PC-3 (cell line): Measurements from ENCODE around the gene C16orf92. TPM values are rescaled to one million over a fixed set of nuclear protein-coding genes. Genes with fewer than 3 reads are reported as not detected.

Source experiments
- ATAC-seq: fragments of 200-7000 bp; cut with Tn5 transposase; 2 replicates; pipeline ENCODE4 v1.9.1; 2020; ENCODE audit warnings: mild to moderate bottlenecking, moderate library complexity
- BruUV-seq: library from RNA; stranded (reverse); fragments of 400-500 nt; replicated peaks from 2 replicates; lab custom pipeline; 2021; lab: Mats Ljungman, UMichigan
- CTCF ChIA-PET: fragments of 300-600 bp; sonication (Branson Sonifier 250); formaldehyde crosslinking; loops from one replicate; lab custom pipeline; 2022; ENCODE audit warnings: antibody characterized with exemption; lab: Charles Lee
- POLR2A ChIA-PET: fragments of 300-600 bp; sonication (Branson Sonifier 250); formaldehyde crosslinking; loops from one replicate; lab custom pipeline; 2022; ENCODE audit warnings: antibody characterized with exemption; ENCODE audit not compliant: unreplicated experiment; lab: Charles Lee
- DNase-seq: peaks from one replicate; pipeline ENCODE4 v3.0.0-alpha.2; 2015
- H2AFZ ChIP-seq: fragments of 300-600 bp; sonication (generic); 2 replicates; pipeline ENCODE4 v1.6.0; 2016; ENCODE audit warnings: antibody characterized with exemption, low read length
- H3F3A ChIP-seq: fragments of 300-600 bp; sonication (generic); one replicate; pipeline ENCODE4 v1.6.0; 2017; ENCODE audit warnings: antibody characterized with exemption, low read length, control low read depth, mild to moderate bottlenecking; ENCODE audit not compliant: unreplicated experiment
- H3K27ac ChIP-seq: fragments of 300-600 bp; sonication (generic); 2 replicates; pipeline ENCODE4 v1.5.1; 2016; ENCODE audit warnings: mild to moderate bottlenecking, low read length
- H3K27me3 ChIP-seq: fragments of 300-600 bp; sonication (generic); 2 replicates; pipeline ENCODE4 v1.6.1; 2016; ENCODE audit warnings: low read length, mixed read lengths
- H3K36me3 ChIP-seq: fragments of 300-600 bp; sonication (generic); 2 replicates; pipeline ENCODE4 v1.6.1; 2016; ENCODE audit warnings: low read depth, mixed run types, low read length, mixed read lengths
- H3K4me1 ChIP-seq: fragments of 300-600 bp; sonication (generic); 2 replicates; pipeline ENCODE4 v1.5.1; 2016; ENCODE audit warnings: low read length; ENCODE audit not compliant: insufficient read depth
- H3K4me2 ChIP-seq: fragments of 300-600 bp; sonication (generic); 2 replicates; pipeline ENCODE4 v1.6.0; 2016; ENCODE audit warnings: low read length
- H3K4me3 ChIP-seq: fragments of 300-600 bp; sonication (generic); 2 replicates; pipeline ENCODE4 v1.5.1; 2016; ENCODE audit warnings: mild to moderate bottlenecking, low read length, mixed read lengths
- H3K79me2 ChIP-seq: fragments of 300-600 bp; sonication (generic); 2 replicates; pipeline ENCODE4 v1.6.1; 2017; ENCODE audit warnings: low read length, mixed read lengths
- H3K9ac ChIP-seq: fragments of 300-600 bp; sonication (generic); 2 replicates; pipeline ENCODE4 v1.6.0; 2016; ENCODE audit warnings: mild to moderate bottlenecking, low read length
- H3K9me2 ChIP-seq: fragments of 300-600 bp; sonication (generic); replicated peaks from 2 replicates; pipeline ENCODE4 v1.6.1; 2016; ENCODE audit warnings: mixed run types, low read length, mixed read lengths
- H3K9me3 ChIP-seq: fragments of 300-600 bp; sonication (generic); 2 replicates; pipeline ENCODE4 v1.6.1; 2016; ENCODE audit warnings: low read length, mixed read lengths
- H4K20me1 ChIP-seq: fragments of 300-600 bp; sonication (generic); 2 replicates; pipeline ENCODE4 v1.6.1; 2016; ENCODE audit warnings: low read length, mixed read lengths
- EZH2 ChIP-seq: fragments of 300-600 bp; sonication (generic); IDR thresholded peaks from one replicate; pipeline ENCODE4 v1.6.1; 2017; ENCODE audit warnings: antibody characterized with exemption, mild to moderate bottlenecking, low read length; ENCODE audit not compliant: unreplicated experiment
- EZH2phosphoT487 ChIP-seq: fragments of 300-600 bp; sonication (generic); IDR thresholded peaks from 2 replicates; pipeline ENCODE4 v1.6.1; 2018; ENCODE audit warnings: mild to moderate bottlenecking, antibody characterized with exemption, low read length, borderline replicate concordance
- intact Hi-C: fragments of 100-400 bp; cut with micrococcal nuclease; formaldehyde crosslinking; loops from 2 replicates; pipeline ENCODE4 v1.9.0; 2023
- total RNA-seq: library from RNA; depleted of rRNA; stranded (reverse); fragments of >200 nt; gene quantifications from 2 replicates; pipeline ENCODE4 v1.2.3, GENCODE V29; 2014
- TF ChIP-seq, protein P1 (sequence below): fragments of 300-600 bp; sonication (generic); conservative IDR thresholded peaks from 2 replicates; pipeline ENCODE4 v1.5.1; 2017; ENCODE audit warnings: antibody characterized with exemption, low read depth, mild to moderate bottlenecking, low read length

C16orf92 gene
- total RNA-seq, 1 experiment from 2014 or later, result not detected

GRCh38 chr16:30063893-30064728 lies 41.1 kb downstream of the C16orf92 start:
- Histone ChIP-seq H3K4me3 (peak overlapping the region; percentile 99), H3K27ac (peak overlapping the region; percentile 97), H3K9me2 (no peaks in the 10 kb centered on the region), H2AFZ (peak overlapping the region; percentile 82; the same call in 1 of the 2 replicates), H3K36me3 (peaks cover 28% of the 10 kb centered on the region), H3K4me1 (peaks cover 28% of the 10 kb centered on the region), H3K9me3 (no peaks in the 10 kb centered on the region), H3K27me3 (no peaks in the 10 kb centered on the region), H3K9ac (peak overlapping the region; percentile 90), H3K4me2 (peak overlapping the region; percentile 88), H3K79me2 (peaks cover 54% of the 10 kb centered on the region), H4K20me1 (peaks cover 30% of the 10 kb centered on the region), H3F3A (no peaks in the 10 kb centered on the region)
- BruUV-seq, result no TSS peak
- ATAC-seq (peak; percentile 19), DNase-seq (peak; percentile 47)
- TF ChIP-seq EZH2phosphoT487, result no peak
- TF ChIP-seq, protein P1, sequence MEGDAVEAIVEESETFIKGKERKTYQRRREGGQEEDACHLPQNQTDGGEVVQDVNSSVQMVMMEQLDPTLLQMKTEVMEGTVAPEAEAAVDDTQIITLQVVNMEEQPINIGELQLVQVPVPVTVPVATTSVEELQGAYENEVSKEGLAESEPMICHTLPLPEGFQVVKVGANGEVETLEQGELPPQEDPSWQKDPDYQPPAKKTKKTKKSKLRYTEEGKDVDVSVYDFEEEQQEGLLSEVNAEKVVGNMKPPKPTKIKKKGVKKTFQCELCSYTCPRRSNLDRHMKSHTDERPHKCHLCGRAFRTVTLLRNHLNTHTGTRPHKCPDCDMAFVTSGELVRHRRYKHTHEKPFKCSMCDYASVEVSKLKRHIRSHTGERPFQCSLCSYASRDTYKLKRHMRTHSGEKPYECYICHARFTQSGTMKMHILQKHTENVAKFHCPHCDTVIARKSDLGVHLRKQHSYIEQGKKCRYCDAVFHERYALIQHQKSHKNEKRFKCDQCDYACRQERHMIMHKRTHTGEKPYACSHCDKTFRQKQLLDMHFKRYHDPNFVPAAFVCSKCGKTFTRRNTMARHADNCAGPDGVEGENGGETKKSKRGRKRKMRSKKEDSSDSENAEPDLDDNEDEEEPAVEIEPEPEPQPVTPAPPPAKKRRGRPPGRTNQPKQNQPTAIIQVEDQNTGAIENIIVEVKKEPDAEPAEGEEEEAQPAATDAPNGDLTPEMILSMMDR, result peak; percentile 38
- CTCF ChIA-PET, result interaction anchor here (0.8 kb wide), 1 partner anchor 366 kb away, joined by 3 read pairs; the partner anchor contains the start of gene DCTPP1
- POLR2A ChIA-PET, result no interaction called here
- intact Hi-C loops, result no loop called here

- H4K20me1 ChIP-seq, result peaks cover 36% of the 10 kb centered on the region
- H3K4me3 ChIP-seq, result peak overlapping the region; percentile 99
- peaks cover 60% of the 10 kb centered on the region for H3K79me2 ChIP-seq
- no peaks in the 10 kb centered on the region for H3F3A ChIP-seq
- H3K36me3 ChIP-seq, result peaks cover 34% of the 10 kb centered on the region
- H3K9me2 ChIP-seq, result no peaks in the 10 kb centered on the region
- H3K4me2 ChIP-seq, result peak overlapping the region; percentile 88
- intact Hi-C loops, result no loop called here
- no peaks in the 10 kb centered on the region for H3K9me3 ChIP-seq
- peak overlapping the region; percentile 82; the same call in 1 of the 2 replicates for H2AFZ ChIP-seq
- H3K27me3 ChIP-seq, result no peaks in the 10 kb centered on the region
- POLR2A ChIA-PET, result interaction anchor here (0.6 kb wide), 1 partner anchor 567 kb away, joined by 3 read pairs; no protein-coding TSS in a partner anchor
- no peak for DNase-seq
- ATAC-seq, result no peak
- H3K27ac ChIP-seq, result peak overlapping the region; percentile 97
- CTCF ChIA-PET, result interaction anchor here (0.8 kb wide), 1 partner anchor 365 kb away, joined by 3 read pairs; the partner anchor contains the start of gene DCTPP1
- TSS peak; percentile 72 for BruUV-seq
- H3K9ac ChIP-seq, result peak overlapping the region; percentile 90
- TF ChIP-seq EZH2phosphoT487 (no peak), EZH2 (no peak)
- TF ChIP-seq, protein P1, result no peak
- H3K4me1 ChIP-seq, result peaks cover 34% of the 10 kb centered on the region
Observed at GRCh38 chr16:30064729-30065101, 41.7 kb downstream of the C16orf92 start.
